ENCODE measurements around the gene HTR6.

HTR6 gene

GRCh38 chr1:19657511-19657910 lies 7.2 kb upstream of the HTR6 start:
- no peak for DNase-seq

- DNase-seq = no peak
These were observed 6.5 kb upstream of the HTR6 start for GRCh38 chr1:19658186-19658585.

DNA sequence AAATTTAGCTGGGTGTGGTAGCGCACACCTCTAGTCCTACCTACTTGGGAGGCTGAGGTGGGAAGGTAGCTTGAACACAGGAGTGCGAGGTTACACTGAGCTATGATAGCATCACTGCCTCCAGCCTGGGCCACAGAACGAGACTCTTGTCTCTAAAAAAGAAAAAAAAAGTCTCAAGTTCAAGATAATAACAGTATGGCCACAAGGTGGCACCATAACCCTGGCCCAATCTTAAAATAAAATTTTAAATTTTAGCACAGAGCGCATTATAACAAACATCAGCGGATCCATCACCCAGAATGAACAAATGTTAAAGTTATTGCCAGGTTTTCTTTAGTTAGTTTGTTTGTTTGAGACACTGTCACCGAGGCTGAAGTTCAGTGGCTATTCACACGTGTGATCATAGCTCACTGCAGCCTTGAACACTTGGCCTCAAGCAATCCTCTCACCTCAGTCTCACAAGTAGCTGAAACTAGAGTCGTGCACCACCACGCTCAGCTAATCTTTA lies 2.9 kb upstream of the HTR6 start:
- DNase-seq = no peak

- no peak for DNase-seq
These were observed 2.4 kb upstream of the HTR6 start for GRCh38 chr1:19662313-19662712.

- no peak for DNase-seq
These were observed 466 bp downstream of the HTR6 start for GRCh38 chr1:19665186-19665495.

DNA sequence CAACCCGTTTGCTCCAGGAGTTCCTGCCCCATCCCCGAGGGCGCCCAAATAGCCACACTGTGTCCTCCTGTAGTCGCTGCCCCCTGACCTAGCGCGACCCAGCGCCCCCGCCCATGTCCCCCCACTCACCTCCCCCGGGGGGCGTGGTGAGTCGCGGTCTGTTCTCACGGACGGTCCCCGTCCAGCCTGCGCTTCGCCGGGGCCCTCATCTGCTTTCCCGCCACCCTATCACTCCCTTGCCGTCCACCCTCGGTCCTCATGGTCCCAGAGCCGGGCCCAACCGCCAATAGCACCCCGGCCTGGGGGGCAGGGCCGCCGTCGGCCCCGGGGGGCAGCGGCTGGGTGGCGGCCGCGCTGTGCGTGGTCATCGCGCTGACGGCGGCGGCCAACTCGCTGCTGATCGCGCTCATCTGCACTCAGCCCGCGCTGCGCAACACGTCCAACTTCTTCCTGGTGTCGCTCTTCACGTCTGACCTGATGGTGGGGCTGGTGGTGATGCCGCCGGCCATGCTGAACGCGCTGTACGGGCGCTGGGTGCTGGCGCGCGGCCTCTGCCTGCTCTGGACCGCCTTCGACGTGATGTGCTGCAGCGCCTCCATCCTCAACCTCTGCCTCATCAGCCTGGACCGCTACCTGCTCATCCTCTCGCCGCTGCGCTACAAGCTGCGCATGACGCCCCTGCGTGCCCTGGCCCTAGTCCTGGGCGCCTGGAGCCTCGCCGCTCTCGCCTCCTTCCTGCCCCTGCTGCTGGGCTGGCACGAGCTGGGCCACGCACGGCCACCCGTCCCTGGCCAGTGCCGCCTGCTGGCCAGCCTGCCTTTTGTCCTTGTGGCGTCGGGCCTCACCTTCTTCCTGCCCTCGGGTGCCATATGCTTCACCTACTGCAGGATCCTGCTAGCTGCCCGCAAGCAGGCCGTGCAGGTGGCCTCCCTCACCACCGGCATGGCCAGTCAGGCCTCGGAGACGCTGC lies 1.1 kb downstream of the HTR6 start:
- no peak for DNase-seq

GRCh38 chr1:19668888-19669287 lies 4.2 kb downstream of the HTR6 start:
- DNase-seq = no peak

DNA sequence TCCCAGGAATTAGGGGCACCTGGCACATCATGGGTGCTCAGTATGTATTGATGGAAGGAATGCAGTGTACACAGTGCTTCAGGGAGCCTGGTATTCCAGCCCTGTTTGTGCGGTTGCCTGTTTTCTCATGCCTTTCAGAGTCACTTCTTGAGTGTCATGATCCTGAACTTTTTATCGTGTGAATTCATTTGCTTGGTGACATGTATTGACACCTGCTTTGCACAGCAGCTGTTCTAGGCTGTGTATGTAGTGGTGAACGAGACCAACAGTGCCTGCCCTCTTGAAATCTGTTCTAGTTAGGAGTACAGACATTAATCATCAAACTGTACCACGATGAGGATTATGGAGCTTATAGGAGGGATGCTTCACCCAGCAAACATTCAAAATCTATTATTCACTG lies 6.1 kb downstream of the HTR6 start:
- no peak for DNase-seq

DNA sequence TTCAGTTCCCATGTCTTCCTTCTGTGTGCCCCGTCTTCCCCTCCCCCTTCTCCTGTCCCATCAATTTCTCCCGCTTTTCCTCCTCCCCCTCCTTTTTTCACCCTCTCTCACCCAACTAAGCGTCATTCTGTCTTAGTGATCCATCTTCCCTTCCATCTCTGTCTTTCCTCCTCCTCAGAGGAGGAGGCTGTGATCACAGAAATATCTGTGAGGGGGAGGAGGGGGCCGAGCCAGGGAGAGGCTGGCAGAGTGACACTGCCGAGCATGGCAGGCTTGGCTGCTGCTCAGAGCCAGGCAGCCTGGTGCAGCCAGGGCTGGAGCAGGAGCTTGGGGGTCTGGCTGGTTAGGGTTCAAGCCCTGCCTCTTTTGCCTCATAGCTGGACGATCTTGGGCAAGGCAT lies 7.6 kb downstream of the HTR6 start:
- no peak for DNase-seq

- no peak for DNase-seq
These were observed 11.1 kb downstream of the HTR6 start for GRCh38 chr1:19675797-19676196.

DNA sequence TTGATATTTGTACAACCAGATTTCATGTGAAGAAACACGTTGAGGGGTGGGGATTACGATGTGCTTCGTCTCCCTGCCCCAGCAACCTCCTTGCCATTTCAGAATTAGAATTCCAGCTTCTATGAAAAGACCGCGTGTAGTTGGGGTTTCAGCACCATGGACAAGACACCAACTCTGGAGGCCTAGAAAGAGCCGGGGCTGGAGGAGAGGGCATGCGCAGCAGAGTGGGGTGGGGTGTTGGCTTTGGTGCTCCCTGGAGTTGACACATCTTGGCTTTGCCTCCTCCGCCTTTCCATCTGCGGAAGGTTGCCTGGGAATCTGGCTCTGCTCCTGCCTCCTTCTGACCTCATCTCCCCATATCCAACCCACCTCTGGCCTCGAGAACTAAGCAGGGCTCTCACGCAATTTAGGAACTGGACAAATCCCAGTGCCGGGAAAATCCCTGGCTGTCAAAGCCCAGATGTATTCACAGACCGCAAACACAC lies 11.8 kb downstream of the HTR6 start:
- no peak for DNase-seq

- no peak for DNase-seq
These were observed 13.8 kb downstream of the HTR6 start for GRCh38 chr1:19678493-19678892.

DNA sequence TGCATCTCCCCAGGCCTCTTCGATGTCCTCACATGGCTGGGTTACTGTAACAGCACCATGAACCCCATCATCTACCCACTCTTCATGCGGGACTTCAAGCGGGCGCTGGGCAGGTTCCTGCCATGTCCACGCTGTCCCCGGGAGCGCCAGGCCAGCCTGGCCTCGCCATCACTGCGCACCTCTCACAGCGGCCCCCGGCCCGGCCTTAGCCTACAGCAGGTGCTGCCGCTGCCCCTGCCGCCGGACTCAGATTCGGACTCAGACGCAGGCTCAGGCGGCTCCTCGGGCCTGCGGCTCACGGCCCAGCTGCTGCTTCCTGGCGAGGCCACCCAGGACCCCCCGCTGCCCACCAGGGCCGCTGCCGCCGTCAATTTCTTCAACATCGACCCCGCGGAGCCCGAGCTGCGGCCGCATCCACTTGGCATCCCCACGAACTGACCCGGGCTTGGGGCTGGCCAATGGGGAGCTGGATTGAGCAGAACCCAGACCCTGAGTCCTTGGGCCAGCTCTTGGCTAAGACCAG lies 14.3 kb downstream of the HTR6 start:
- no peak for DNase-seq

DNA sequence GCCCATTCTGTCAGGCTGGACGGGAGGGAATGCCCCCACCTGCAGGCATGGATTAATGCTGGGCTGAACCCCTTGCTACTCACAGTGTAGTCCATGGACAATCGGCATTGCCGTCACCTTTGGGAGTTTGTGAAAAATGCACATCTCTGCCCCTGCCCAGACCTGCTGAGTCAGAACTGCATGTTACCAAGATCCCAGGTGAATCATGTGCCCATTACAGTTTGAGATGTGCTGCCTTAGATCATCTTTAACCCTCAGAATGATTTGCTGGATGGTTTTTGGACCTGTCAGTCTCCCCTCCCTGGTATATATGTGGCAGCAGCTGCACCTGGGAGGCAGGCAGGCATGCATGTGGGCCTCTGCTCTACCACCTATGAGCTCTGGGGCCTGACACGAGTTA lies 15.0 kb downstream of the HTR6 start:
- DNase-seq = no peak

- DNase-seq = no peak
These were observed 16.0 kb downstream of the HTR6 start for GRCh38 chr1:19680644-19681043.

DNA sequence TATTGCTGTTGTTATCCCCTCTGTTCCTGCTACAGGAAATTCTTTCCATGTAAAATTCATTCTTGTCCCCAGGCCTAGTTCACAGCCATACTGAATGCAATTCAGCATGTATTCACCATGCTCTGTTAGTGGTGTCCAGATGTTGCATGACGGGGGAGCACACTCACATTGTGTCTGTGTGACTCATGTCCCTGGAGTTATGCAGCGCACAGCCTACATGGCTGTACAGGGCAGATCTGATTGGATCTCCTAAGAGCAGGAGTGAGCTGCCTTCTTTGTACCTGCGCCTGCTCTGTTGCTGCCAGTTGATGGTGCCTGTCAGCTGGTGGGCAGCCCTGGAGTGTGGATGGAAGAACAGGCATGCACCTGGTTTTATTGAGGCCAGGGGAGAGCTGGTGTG lies 17.6 kb downstream of the HTR6 start:
- no peak for DNase-seq

DNA sequence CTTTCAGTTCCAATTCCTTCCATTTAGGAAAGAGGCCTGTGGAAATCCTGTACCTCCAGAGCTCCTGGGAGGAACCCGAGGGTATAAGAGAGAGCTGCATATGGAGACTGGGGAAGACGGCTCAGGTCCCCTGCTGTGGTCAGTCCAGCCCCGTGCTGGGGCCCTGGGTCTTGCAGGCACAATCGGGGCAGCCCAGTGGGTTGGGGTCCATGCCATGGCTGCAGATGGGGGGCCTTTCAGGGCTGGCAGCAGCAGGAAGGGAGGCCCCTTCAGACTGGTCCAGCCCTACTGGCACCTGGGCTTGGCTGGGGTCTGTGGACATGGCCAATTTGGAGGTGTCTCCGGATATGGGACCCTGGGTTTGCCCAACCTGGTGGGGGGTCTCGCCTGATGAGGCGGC lies 18.2 kb downstream of the HTR6 start:
- no peak for DNase-seq

- DNase-seq = no peak
These were observed 18.7 kb downstream of the HTR6 start for GRCh38 chr1:19683351-19683750.

GRCh38 chr1:19684677-19685076 lies 20.0 kb downstream of the HTR6 start:
- no peak for DNase-seq

- no peak for DNase-seq
These were observed 21.3 kb downstream of the HTR6 start for GRCh38 chr1:19685994-19686393.

DNA sequence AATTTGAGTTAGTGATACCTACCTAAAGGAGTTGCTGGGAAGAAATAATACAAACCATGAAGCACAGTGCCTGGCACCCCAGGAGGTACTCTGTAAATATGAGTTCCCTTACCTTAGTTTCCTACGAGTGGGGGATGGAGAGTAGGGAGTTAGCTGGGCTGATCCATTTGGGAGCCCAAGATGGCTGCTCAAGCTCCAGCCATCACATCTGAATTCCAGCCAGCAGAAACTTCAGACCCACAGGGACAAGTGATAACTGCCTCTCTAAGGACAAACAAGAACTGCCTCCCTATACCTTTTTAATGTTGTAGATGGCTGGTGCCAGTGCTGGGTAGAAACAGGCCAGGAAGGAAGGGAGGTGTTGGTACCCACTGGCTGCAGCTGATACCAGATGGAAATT lies 22.7 kb downstream of the HTR6 start:
- DNase-seq = no peak

GRCh38 chr1:19688041-19688842 lies 23.6 kb downstream of the HTR6 start:
- DNase-seq = no peak

DNA sequence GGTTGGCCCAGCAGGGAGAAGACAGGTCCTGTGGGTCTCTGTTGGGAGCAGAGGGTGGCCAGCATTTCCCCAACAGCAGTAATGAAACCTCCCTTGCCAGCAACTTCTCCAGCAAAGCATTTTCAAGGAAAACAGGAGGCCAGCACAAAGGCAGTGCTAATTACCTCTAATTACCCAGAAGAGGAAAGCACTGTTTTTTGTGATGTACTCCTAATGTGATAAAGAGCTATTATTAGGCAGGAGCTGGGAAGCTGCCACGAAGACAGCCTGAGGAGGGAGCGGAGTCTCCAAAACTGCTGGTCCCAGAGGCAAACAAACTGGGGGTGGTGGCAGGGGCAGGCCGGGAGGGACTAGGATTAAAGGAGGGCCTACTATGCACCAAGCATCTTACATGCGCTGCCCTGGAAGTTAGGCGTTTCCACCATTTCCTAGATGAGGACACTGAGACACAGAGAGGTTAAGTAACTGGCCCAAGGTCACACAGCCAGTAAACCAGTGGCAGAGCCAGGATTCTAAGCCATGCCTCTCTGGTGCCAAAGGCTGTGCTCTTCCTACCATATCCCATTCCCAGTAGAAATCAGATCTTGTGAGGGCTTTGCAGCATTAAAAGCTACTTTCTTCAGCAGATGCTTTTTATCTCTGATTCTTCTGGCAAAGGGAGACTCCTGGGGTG lies 24.5 kb downstream of the HTR6 start:
- DNase-seq = no peak
